ENCODE measurements around the gene RAB7A. TPM values are rescaled to one million over a fixed set of nuclear protein-coding genes. Genes with fewer than 3 reads are reported as not detected.

Gene RAB7A
- total and polyA plus RNA-seq, 2 of the 13 experiments (the other 11 are each of a cell fraction or from before 2014, with no cell fraction given): 26.5 to 182 TPM

- TF ChIP-seq MTF2 (CRISPR knock-in tag; IDR thresholded peaks at IDR 0.05; ENCODE audit: borderline replicate concordance): no peak
- TF ChIP-seq SP140L (CRISPR knock-in tag; IDR thresholded peaks at IDR 0.05; ENCODE audit: borderline replicate concordance): no peak
- no peak for TF ChIP-seq ZNF75D (CRISPR knock-in tag; IDR thresholded peaks at IDR 0.05; ENCODE audit: borderline replicate concordance)
- TF ChIP-seq TBL1XR1 (IDR thresholded peaks at IDR 0.05; ENCODE audit: borderline replicate concordance, low read length, partially characterized antibody): peak; percentile 32
- no peak for TF ChIP-seq KMT2A (CRISPR knock-in tag; IDR thresholded peaks at IDR 0.05)
- no peak for TF ChIP-seq ZNF543 (CRISPR knock-in tag; IDR thresholded peaks at IDR 0.05)
- no peak for TF ChIP-seq CBX5 (CRISPR knock-in tag; IDR thresholded peaks at IDR 0.05; ENCODE audit: borderline replicate concordance)
- TF ChIP-seq SALL1 (CRISPR knock-in tag; IDR thresholded peaks at IDR 0.05): no peak
- TF ChIP-seq, protein P1, sequence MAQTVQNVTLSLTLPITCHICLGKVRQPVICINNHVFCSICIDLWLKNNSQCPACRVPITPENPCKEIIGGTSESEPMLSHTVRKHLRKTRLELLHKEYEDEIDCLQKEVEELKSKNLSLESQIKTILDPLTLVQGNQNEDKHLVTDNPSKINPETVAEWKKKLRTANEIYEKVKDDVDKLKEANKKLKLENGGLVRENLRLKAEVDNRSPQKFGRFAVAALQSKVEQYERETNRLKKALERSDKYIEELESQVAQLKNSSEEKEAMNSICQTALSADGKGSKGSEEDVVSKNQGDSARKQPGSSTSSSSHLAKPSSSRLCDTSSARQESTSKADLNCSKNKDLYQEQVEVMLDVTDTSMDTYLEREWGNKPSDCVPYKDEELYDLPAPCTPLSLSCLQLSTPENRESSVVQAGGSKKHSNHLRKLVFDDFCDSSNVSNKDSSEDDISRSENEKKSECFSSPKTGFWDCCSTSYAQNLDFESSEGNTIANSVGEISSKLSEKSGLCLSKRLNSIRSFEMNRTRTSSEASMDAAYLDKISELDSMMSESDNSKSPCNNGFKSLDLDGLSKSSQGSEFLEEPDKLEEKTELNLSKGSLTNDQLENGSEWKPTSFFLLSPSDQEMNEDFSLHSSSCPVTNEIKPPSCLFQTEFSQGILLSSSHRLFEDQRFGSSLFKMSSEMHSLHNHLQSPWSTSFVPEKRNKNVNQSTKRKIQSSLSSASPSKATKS (CRISPR knock-in tag; IDR thresholded peaks at IDR 0.05): no peak
- no peak for TF ChIP-seq FOXO1 (CRISPR knock-in tag; IDR thresholded peaks at IDR 0.05)
- TF ChIP-seq NCOR1 (IDR thresholded peaks at IDR 0.05; ENCODE audit: borderline replicate concordance, low read length): peak; percentile 38; the same call in 1 of the 2 replicates
- TF ChIP-seq ATF1 (CRISPR knock-in tag; IDR thresholded peaks at IDR 0.05): no peak
- TF ChIP-seq GABPA (IDR thresholded peaks at IDR 0.05; ENCODE audit: low read depth, low read length): no peak
- no peak for TF ChIP-seq GABPA (CRISPR knock-in tag; IDR thresholded peaks at IDR 0.05; ENCODE audit: low read depth)
- no peak for TF ChIP-seq MXD1 (CRISPR knock-in tag; IDR thresholded peaks at IDR 0.05)
- no peak for TF ChIP-seq CC2D1A (CRISPR knock-in tag; IDR thresholded peaks at IDR 0.05)
- TF ChIP-seq NONO (IDR thresholded peaks at IDR 0.05): no peak
- TF ChIP-seq NONO (CRISPR knock-in tag; conservative IDR thresholded peaks at IDR 0.05): no peak
- no peak for TF ChIP-seq ADNP (CRISPR knock-in tag; IDR thresholded peaks at IDR 0.05)
- TF ChIP-seq, protein P2, sequence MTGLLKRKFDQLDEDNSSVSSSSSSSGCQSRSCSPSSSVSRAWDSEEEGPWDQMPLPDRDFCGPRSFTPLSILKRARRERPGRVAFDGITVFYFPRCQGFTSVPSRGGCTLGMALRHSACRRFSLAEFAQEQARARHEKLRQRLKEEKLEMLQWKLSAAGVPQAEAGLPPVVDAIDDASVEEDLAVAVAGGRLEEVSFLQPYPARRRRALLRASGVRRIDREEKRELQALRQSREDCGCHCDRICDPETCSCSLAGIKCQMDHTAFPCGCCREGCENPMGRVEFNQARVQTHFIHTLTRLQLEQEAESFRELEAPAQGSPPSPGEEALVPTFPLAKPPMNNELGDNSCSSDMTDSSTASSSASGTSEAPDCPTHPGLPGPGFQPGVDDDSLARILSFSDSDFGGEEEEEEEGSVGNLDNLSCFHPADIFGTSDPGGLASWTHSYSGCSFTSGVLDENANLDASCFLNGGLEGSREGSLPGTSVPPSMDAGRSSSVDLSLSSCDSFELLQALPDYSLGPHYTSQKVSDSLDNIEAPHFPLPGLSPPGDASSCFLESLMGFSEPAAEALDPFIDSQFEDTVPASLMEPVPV (CRISPR knock-in tag; IDR thresholded peaks at IDR 0.05): no peak
- TF ChIP-seq RARA (CRISPR knock-in tag; IDR thresholded peaks at IDR 0.05): peak; percentile 63
- TF ChIP-seq ZEB1 (IDR thresholded peaks at IDR 0.05; ENCODE audit: insufficient replicate concordance, low read depth): no peak
- no peak for TF ChIP-seq ZFAT (CRISPR knock-in tag; conservative IDR thresholded peaks at IDR 0.05)
- TF ChIP-seq ZBTB14 (CRISPR knock-in tag; IDR thresholded peaks at IDR 0.05): no peak
- no peak for TF ChIP-seq KLF12 (CRISPR knock-in tag; IDR thresholded peaks at IDR 0.05; ENCODE audit: borderline replicate concordance)
- TF ChIP-seq PHF8 (CRISPR knock-in tag; IDR thresholded peaks at IDR 0.05): no peak
Measured at GRCh38 chr3:128818186-128818787, 92.3 kb downstream of the RAB7A start (continued).
